Neutrophil (primary cell): ENCODE measurements around the gene TSSK6.
A peak's percentile ranks its signal among the peaks of the same experiment; 100 is the strongest.

Source experiments
- H3K27ac ChIP-seq: fragments of 200-600 bp; sonication (generic); 2 replicates; pipeline ENCODE4 v1.5.1; 2016; ENCODE audit warnings: mild to moderate bottlenecking, moderate library complexity
- H3K27me3 ChIP-seq: fragments of 200-600 bp; sonication (generic); 2 replicates; pipeline ENCODE4 v1.6.0; 2016; ENCODE audit warnings: mild to moderate bottlenecking
- H3K36me3 ChIP-seq: fragments of 200-600 bp; sonication (generic); 2 replicates; pipeline ENCODE4 v1.5.1; 2017
- H3K4me1 ChIP-seq, 2 experiments: fragments of 200-600 bp in 1 of 2; sonication (generic) in 1 of 2; 1 replicate in 1 of 2; 2 replicates in 1 of 2; pipeline versions ENCODE4 v1.5.1 to v1.6.1; 2013 to 2016; ENCODE audit warnings: low read depth in 1 of 2, low read length in 1 of 2, mild to moderate bottlenecking in 1 of 2, moderate library complexity in 1 of 2; ENCODE audit not compliant: control insufficient read depth in 1 of 2, insufficient read depth in 1 of 2
- H3K4me3 ChIP-seq, 2 experiments: fragments of 200-600 bp in 1 of 2; sonication (generic) in 1 of 2; 1 replicate in 1 of 2; 2 replicates in 1 of 2; pipeline ENCODE4 v1.5.1; 2013 to 2016; ENCODE audit warnings: low read depth in 1 of 2, low read length in 1 of 2, mild to moderate bottlenecking in 1 of 2, moderate library complexity in 1 of 2
- H3K9me3 ChIP-seq: fragments of 200-600 bp; sonication (generic); 2 replicates; pipeline ENCODE4 v1.5.1; 2016
- TF ChIP-seq, protein P1 (sequence below): fragments of 200-600 bp; sonication (generic); IDR thresholded peaks from 2 replicates; pipeline ENCODE4 v1.5.1; 2016; ENCODE audit warnings: antibody characterized with exemption

TSSK6 gene

DNA sequence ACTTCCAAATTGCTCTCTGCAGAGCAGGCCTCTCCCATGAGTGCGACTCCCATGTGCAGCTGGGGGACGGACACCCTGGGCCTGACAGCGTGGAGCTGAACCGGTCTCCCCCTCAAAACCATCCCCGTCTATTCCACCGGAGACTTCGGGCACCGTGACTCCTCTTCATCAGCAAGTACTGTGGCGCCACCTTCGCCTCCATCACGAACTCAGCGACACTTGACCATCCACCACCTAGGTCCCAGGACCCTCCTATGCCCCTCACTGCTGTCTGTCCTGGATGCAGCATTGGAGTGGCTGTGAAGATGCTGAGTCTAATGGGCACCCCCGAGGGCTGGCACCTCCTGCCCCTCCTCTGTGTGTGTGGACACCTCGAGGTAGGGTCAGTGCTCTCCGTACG is 43.3 kb upstream of the TSSK6 start:
- H3K36me3 ChIP-seq: no peaks in the 10 kb centered on the region
- no peaks in the 10 kb centered on the region for H3K9me3 ChIP-seq
- TF ChIP-seq, protein P1, sequence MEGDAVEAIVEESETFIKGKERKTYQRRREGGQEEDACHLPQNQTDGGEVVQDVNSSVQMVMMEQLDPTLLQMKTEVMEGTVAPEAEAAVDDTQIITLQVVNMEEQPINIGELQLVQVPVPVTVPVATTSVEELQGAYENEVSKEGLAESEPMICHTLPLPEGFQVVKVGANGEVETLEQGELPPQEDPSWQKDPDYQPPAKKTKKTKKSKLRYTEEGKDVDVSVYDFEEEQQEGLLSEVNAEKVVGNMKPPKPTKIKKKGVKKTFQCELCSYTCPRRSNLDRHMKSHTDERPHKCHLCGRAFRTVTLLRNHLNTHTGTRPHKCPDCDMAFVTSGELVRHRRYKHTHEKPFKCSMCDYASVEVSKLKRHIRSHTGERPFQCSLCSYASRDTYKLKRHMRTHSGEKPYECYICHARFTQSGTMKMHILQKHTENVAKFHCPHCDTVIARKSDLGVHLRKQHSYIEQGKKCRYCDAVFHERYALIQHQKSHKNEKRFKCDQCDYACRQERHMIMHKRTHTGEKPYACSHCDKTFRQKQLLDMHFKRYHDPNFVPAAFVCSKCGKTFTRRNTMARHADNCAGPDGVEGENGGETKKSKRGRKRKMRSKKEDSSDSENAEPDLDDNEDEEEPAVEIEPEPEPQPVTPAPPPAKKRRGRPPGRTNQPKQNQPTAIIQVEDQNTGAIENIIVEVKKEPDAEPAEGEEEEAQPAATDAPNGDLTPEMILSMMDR: no peak
- H3K27ac ChIP-seq: no peak overlapping the region
- no peaks in the 10 kb centered on the region for H3K27me3 ChIP-seq
- peaks cover 5 to 6% of the 10 kb centered on the region in 2 experiments for H3K4me1 ChIP-seq
- H3K4me3 ChIP-seq: no peak overlapping the region

DNA sequence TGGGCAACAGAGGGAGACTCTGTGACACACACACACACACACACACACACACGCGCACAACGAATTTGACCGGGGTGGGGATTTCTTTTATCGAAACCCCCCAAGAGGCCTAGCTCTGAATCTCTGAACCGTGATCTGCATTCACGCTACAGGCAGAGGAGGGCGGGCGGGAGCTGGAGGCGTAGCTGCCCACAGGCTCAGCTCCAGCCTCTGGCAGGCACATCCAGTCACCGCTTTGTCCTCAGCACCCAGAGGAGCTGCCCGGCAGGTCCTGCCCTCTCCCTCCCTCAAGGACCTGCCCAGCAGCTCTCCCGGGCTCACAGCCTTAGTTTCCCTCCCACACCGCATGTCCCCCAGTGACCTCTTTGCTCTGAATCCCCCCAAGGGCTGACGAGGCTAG is 42.7 kb upstream of the TSSK6 start:
- Histone ChIP-seq H3K9me3 (no peaks in the 10 kb centered on the region), H3K4me1 (peaks cover 5 to 6% of the 10 kb centered on the region in 2 experiments), H3K27me3 (no peaks in the 10 kb centered on the region), H3K4me3 (no peak overlapping the region), H3K27ac (no peak overlapping the region), H3K36me3 (no peaks in the 10 kb centered on the region)
- TF ChIP-seq, protein P1: no peak

DNA sequence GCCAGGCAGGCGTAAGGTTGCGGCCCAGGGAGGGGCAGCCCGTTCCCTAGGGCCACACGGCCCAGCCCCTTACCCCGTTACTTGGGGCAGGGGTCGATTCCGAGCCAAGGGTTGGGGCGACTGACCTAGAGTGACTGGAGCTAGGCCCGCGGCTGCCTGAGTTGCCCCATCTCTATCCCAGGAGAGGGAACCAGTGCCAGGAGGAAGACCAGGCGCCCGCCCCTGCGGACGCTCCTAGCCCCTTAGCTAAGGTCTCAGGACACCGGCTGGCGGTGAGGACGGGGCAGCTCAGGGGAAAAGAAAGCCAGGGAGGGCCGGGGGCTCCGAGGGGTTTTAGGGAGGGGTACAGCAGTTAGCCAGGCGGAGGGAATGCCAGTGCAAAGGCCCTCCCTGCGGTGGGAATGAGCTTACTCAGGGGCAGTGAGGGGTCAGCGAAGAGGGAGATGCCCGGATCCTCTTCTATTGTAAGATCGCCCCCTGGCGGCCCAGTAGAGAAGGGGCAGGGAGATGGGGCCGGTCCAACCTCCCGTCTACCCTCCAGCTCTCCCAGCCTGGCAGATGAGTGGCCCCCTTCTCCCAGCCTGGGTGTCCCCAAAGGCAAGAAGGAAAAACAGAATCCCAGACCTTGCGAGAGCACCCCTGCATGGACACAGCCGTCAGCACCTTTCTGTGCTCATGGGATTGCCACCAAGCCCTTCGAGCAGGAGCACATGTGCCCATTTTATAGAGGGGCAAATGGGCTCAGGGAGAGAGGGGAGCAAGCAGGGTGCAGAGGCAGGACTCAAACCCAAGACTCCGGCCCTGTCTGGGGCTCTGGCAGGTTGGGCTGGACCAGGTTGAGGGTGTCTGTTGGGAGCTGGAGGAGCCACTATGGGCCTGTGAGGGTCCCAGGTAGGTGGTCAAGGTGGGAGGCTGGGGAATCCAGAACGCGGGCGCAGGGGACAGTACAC is 39.0 kb upstream of the TSSK6 start:
- TF ChIP-seq, protein P1: peak; percentile 88
- Histone ChIP-seq H3K27me3 (no peaks in the 10 kb centered on the region), H3K27ac (no peak overlapping the region)

DNA sequence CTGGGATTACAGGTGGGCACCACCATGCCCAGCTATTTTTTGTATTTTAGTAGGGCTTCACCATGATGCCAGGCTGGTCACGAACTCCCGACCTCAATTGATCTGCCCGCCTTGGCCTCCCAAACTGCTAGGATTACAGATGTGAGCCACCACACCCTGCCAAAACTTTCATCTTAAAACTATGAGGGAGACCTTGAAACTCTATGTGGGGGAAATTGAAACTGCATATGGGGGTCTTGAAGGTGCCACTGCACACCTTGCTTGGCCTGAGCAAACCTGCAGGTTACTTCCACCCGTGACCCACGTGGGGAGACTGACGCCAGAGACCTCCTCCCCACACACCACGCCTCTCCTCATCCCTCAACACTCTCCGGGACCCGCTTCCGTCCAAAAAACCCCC is 38.3 kb upstream of the TSSK6 start:
- TF ChIP-seq, protein P1: no peak
- Histone ChIP-seq H3K9me3 (no peaks in the 10 kb centered on the region), H3K27ac (no peak overlapping the region), H3K4me3 (no peak overlapping the region), H3K36me3 (no peaks in the 10 kb centered on the region), H3K27me3 (no peaks in the 10 kb centered on the region), H3K4me1 (no peaks in the 10 kb centered on the region)

More for the DNA sequence above, 39.0 kb upstream of the TSSK6 start:
- Histone ChIP-seq H3K4me3 (no peak overlapping the region), H3K36me3 (no peaks in the 10 kb centered on the region), H3K9me3 (no peaks in the 10 kb centered on the region), H3K4me1 (no peaks in the 10 kb centered on the region)

DNA sequence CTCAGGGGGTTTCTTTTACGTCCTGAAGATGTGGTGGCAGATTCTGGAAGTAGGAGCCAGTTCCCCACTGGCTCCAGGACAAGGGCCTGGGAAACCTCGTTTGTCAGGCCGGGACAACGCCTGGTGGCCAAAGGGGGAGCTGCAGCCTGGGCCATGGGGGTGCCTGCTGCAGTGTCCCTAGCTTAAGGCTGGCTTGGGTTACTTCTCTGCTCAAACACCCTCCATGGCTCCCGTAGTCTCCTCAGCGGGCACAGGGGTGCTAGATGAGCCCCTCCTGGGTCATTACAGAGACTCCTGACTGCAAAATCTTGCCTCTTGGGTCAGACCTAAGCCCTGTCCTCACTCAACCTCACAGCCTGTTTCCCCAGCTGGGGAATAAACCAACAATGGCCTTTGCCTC is 37.5 kb upstream of the TSSK6 start:
- Histone ChIP-seq H3K36me3 (no peaks in the 10 kb centered on the region), H3K4me3 (no peak overlapping the region), H3K4me1 (no peaks in the 10 kb centered on the region), H3K27ac (no peak overlapping the region), H3K27me3 (no peaks in the 10 kb centered on the region), H3K9me3 (no peaks in the 10 kb centered on the region)
- TF ChIP-seq, protein P1: peak; percentile 39
